Measurements from ENCODE around the gene AKR1C3.
A peak's percentile ranks its signal among the peaks of the same experiment; 100 is the strongest.
"Not testable (repeated sequence)": the region's sequence is repeated elsewhere in the genome, so short reads cannot be mapped to it uniquely, and the experiment has no call there.

AKR1C3 gene

DNA sequence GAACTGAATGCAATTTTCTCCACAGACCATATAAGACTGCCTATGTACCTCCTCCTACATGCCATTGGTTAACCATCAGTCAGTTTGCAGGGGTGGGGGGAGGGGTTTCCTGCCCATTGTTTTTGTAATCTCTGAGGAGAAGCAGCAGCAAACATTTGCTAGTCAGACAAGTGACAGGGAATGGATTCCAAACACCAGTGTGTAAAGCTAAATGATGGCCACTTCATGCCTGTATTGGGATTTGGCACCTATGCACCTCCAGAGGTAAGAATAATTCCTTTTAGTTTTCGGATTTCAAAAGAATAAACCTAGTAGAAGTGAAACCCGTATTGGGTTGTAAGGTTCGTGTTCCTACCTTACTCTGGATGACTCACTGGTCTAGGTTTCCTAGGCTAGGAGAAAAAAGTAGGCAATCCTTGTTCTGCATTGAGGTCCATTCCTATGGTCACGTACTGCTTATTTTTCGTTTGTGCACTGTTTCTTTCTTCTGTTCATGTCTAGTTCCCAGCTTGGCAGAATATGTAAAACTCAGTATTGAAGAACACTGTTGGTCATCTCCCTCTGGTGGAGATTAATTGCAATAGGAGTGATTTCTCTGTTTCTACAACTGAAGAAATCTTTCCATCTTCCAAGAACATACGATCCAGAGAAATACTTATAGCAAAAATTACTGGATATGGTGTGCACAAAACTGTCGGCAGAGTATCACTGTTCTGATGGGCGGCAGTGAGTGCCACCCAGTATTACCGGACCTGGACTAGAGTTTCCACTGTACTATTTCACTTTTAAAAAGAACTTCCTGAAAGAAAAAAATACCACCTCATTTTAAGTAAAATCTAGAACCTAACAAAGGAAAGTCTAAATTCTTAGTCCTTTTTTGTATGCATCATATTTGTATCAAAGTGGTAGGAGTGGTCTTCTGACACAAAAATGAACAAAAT is at the start of gene AKR1C3:
Gene AKR1C3 (plus strand): TSS at position 150 of the 941 bp plus-strand sequence. CDS start 31 bp downstream, at position 181.
- DNase-seq (ENCODE audit: low spot score): peak; percentile 11

- no peak for DNase-seq (ENCODE audit: low spot score)
These were observed 49.1 kb upstream of the AKR1C3 start for GRCh38 chr10:5045095-5045494.

GRCh38 chr10:5046410-5046809 is 47.8 kb upstream of the AKR1C3 start:
- no peak for DNase-seq (ENCODE audit: low spot score)

GRCh38 chr10:5047055-5047454 is 47.2 kb upstream of the AKR1C3 start:
- DNase-seq (ENCODE audit: low spot score): not testable (repeated sequence)

DNA sequence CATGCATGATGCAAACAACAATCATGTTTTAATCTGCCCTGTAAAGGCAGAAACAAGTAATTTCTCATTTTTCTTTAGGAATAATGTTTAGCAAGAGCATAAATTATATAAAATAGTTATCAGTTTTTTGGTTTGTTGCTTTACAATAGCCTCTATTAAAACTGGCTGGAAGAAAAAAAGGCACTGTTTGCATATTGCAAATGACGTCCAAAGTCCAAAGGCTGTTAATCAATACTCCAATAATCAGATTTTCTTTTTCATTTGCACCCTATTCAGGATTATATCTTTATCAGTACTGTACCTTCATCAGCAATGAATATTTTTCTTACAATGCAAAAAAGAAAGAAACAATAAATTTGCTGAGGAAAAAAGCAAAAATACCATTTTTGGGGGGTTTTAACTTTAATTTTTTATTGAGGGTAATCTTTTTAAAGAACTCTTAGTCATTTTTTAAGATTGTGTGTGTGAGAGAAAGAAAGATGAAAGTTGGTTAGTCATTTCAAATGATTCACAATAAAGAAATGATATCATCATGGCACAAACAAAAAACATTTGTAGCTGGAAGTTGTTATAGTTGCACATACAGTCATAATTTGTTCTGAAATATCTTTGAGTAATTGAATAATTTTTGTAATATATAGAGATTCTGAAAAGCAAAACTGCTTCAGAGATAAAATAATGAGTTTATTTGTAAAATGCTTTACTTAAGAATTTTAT is 46.1 kb upstream of the AKR1C3 start:
- no peak for DNase-seq (ENCODE audit: low spot score)

DNA sequence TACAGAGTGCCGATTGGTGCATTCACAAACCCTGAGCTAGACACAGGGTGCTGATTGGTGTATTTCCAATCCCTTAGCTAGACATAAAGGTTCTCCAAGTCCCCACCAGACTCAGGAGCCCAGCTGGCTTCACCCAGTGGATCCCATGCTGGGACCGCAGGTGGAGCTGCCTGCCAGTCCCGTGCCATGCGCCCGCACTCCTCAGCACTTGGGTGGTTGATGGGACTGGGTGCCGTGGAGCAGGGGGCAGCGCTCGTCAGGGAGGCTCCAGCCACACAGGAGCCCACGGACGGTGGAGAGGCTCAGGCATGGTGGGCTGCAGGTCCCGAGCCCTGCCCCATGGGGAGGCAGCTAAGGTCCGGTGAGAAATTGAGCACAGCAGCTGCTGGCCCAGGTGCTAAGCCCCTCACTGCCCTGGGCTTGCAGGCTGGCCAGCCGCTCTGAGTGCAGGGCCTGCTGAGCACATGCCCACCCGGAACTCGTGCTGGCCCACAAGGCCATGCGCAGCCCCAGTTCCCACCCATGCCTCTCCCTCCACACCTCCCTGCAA is 41.2 kb upstream of the AKR1C3 start:
- DNase-seq (ENCODE audit: low spot score): not testable (repeated sequence)

- not testable (repeated sequence) for DNase-seq (ENCODE audit: low spot score)
These were observed 39.4 kb upstream of the AKR1C3 start for GRCh38 chr10:5054831-5055230.

DNA sequence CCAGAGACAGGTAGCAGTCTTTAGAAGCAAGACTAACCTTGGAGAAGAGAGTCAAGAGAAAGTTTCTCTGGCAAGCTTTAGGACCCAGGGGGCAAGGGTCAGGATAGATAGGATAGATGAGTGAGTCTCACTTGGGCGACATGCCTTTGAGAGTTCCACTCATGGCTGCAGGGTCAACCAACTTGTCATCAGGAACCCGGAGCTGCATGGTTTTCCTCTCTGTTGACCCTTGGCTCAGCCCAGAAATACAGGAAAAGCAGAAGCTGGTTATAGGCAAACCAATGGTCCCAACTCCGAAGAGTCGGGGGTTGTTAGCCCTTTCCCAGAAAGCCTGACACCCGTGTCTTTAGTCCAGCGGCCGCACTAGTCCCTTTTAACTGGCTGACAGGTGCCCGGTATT is 34.9 kb upstream of the AKR1C3 start:
- not testable (repeated sequence) for DNase-seq (ENCODE audit: low spot score)

- not testable (repeated sequence) for DNase-seq (ENCODE audit: low spot score)
These were observed 33.4 kb upstream of the AKR1C3 start for GRCh38 chr10:5060791-5061190.

GRCh38 chr10:5064656-5065055 is 29.6 kb upstream of the AKR1C3 start:
- no peak for DNase-seq (ENCODE audit: low spot score)

DNA sequence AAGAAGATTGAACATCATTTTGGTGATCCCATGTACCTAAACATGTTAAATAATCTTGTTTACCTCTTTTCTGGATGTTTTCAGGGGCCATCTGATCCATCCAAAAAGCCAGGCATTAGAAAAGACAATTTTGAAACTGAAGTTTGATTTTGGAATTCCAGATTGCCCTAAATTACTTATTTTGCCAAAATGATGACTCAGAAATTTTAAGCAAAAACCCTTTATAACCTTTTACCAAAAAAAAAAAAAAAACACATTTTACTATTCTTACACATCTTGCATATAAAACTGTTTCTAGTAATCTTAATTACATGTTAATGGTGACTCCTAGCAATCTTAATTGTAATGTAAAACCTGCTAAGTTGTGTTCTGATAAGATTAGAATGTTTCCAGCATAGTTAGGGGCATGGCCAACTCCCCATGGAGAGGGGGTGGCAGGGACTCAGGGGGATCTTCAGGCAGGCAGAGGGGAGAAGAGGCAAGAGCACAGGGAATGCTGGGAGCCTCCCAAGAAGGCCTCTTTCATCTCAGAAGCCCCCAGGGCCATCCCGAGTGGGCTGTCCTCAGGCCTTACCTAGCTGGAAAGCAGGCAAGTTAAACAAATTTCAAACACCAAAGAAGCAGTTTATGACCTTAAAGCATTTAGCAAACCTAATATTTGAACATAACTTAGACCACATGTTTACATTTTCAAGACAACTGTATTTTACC is 25.8 kb upstream of the AKR1C3 start:
- no peak for DNase-seq (ENCODE audit: low spot score)

- DNase-seq (ENCODE audit: low spot score): no peak
These were observed 23.4 kb upstream of the AKR1C3 start for GRCh38 chr10:5070648-5071410.

DNA sequence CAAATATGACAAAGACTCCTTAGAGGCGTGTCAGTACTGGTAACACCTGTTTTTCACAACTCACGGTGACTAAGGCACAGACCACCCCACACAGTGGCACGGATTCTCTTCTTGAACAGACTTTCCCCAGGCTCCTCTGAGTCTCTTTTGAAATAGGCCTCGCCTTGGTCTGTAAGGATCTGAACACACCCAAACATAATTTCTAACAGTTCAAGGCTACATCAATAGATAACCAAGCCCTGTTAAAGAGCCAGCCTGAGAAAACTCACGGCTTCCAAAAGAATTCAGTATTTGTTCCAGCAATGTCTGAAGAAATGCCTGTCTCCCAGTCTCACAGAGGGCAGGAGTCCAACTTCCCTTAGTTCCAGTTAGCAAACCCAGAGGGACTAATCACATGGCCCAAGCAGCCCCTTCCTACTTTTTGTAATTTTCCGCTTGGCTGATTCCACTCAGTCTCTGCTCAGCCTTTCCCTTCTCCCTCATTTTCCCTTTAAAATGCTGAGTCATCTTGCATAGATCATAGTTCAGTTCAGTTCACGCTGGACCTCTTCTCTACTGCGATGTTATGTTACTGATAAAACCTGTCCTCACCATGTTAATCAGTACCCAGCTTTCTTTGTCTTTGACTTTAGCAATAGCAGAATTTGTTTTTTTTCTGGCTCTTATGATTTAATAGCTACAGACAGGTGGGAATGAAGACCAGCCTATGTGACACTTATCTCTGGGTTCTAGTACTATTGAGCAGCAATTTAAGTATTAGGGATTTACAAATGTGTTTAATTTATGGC is 22.6 kb upstream of the AKR1C3 start:
- DNase-seq (ENCODE audit: low spot score): peak; percentile 58

DNA sequence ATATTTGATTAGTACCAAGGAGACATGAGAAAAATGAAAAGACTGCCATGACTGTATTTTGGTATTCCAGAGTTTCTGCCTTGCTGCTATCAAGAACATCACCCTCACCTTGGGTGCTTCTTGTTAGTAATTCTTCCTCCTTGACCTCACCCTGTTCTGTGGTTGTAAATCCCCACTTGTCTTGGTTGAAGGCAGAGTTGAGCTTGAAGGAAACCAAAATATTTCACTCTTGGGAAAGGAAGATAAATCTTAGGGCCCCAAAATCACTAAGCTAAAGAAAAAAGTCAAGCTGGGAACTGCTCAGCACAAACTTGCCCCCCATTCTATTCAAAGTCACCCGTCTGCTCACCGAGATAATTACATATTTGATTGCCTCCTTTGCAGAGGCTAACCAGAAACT is 20.6 kb upstream of the AKR1C3 start:
- no peak for DNase-seq (ENCODE audit: low spot score)

- DNase-seq (ENCODE audit: low spot score): no peak
These were observed 17.6 kb upstream of the AKR1C3 start for GRCh38 chr10:5076615-5077014.

DNA sequence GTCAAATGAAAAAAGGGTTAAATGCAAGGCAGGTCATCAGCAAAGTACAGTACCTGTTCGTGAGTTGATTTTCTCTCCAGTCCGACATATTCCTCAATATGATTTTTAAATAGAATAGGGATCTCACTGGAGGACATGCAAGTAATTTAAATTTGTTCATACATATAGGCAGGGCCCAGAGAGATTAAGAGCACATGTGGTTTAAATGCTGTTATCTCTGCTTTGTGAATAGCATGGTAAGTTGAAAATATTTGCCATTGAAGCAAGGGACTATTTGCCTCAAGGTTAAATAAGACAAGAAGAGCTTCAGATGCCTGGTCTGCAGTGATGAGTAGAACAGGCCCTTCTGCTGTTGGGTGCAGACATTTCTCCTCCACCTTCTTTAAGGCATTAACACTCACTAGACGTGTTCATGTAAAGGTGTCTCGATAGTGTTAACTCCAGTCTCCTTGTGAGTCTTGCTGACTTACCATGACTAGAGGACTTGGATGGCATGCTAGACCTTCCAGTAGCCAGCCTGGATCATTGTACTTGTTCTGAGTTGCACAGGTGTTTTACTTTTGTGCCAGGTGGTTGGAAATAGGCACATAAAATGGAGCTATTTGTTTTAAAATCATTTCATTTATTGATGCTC is 15.6 kb upstream of the AKR1C3 start:
- DNase-seq (ENCODE audit: low spot score): no peak

- no peak for DNase-seq (ENCODE audit: low spot score)
These were observed 14.8 kb upstream of the AKR1C3 start for GRCh38 chr10:5079306-5079830.

DNA sequence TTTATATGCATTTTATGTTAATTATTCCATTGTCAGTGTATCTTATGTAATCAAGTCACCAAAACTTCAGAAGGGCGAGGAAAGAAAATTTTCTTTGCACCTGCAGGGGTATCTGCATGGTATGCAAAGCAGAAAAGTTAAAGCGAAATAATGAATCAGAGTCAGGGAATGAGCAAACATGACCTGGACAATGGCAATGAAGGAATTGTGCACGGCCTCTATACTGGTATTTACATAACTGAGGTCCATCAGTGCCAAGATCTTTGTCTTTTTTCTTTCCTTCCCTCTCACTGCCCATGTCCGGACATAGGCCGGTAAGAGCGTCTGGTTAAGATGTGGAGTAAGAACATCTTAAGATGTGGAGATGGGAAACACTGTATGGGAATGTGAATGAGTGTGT is 14.4 kb upstream of the AKR1C3 start:
- DNase-seq (ENCODE audit: low spot score): no peak

- no peak for DNase-seq (ENCODE audit: low spot score)
These were observed 13.1 kb upstream of the AKR1C3 start for GRCh38 chr10:5081091-5081490.

Data from putamen (tissue), 1 donor.